GM19035 (cell line): Measurements from ENCODE around the gene OTOS.

ENCODE experiments used
- ATAC-seq: cut with Tn5 transposase; IDR thresholded peaks from one replicate; pipeline ENCODE4 v1.9.1; 2021; ENCODE audit not compliant: unreplicated experiment

The OTOS gene

GRCh38 chr2:240140511-240140910 is at the start of gene OTOS:
TSS of gene OTOS (minus strand) at chr2:240140658. CDS start at chr2:240140326, 332 bp downstream.
- no peak for ATAC-seq

- no peak for ATAC-seq
Measured at GRCh38 chr2:240189686-240190085, 49.2 kb upstream of the OTOS start.

- ATAC-seq: no peak
Measured at GRCh38 chr2:240187989-240188590, 47.6 kb upstream of the OTOS start.

GRCh38 chr2:240186191-240186725 is 45.8 kb upstream of the OTOS start:
- no peak for ATAC-seq

GRCh38 chr2:240184656-240185055 is 44.2 kb upstream of the OTOS start:
- no peak for ATAC-seq

GRCh38 chr2:240183875-240184590 is 43.6 kb upstream of the OTOS start:
- no peak for ATAC-seq

- no peak for ATAC-seq
Measured at GRCh38 chr2:240183006-240183874, 42.8 kb upstream of the OTOS start.

GRCh38 chr2:240182476-240182875 is 42.0 kb upstream of the OTOS start:
- no peak for ATAC-seq

- no peak for ATAC-seq
Measured at GRCh38 chr2:240182001-240182400, 41.5 kb upstream of the OTOS start.

- ATAC-seq: no peak
Measured at GRCh38 chr2:240179941-240180666, 39.6 kb upstream of the OTOS start.

- no peak for ATAC-seq
Measured at GRCh38 chr2:240179186-240179815, 38.8 kb upstream of the OTOS start.

- ATAC-seq: no peak
Measured at GRCh38 chr2:240178564-240178963, 38.1 kb upstream of the OTOS start.

GRCh38 chr2:240174496-240174895 is 34.0 kb upstream of the OTOS start:
- no peak for ATAC-seq

GRCh38 chr2:240172071-240172895 is 31.8 kb upstream of the OTOS start:
- ATAC-seq: no peak

GRCh38 chr2:240170883-240171282 is 30.4 kb upstream of the OTOS start:
- no peak for ATAC-seq

- ATAC-seq: no peak
Measured at GRCh38 chr2:240170354-240170735, 29.9 kb upstream of the OTOS start.

- no peak for ATAC-seq
Measured at GRCh38 chr2:240169486-240170353, 29.3 kb upstream of the OTOS start.

GRCh38 chr2:240168546-240169361 is 28.3 kb upstream of the OTOS start:
- no peak for ATAC-seq
